GM18505 (cell line): ENCODE results near the gene ARHGAP31.
"Not testable (repeated sequence)": the region's sequence is repeated elsewhere in the genome, so short reads cannot be mapped to it uniquely, and the experiment has no call there.

Source experiments
- ATAC-seq: cut with Tn5 transposase; IDR thresholded peaks from one replicate; pipeline ENCODE4 v1.9.1; 2021; ENCODE audit not compliant: unreplicated experiment
- POLR2A ChIP-seq: IDR thresholded peaks from 4 replicates; pipeline ENCODE4 v1.6.1; 2011; ENCODE audit warnings: borderline replicate concordance; ENCODE audit not compliant: insufficient read depth, insufficient read length; ENCODE audit errors: extremely low read depth

The ARHGAP31 gene

DNA sequence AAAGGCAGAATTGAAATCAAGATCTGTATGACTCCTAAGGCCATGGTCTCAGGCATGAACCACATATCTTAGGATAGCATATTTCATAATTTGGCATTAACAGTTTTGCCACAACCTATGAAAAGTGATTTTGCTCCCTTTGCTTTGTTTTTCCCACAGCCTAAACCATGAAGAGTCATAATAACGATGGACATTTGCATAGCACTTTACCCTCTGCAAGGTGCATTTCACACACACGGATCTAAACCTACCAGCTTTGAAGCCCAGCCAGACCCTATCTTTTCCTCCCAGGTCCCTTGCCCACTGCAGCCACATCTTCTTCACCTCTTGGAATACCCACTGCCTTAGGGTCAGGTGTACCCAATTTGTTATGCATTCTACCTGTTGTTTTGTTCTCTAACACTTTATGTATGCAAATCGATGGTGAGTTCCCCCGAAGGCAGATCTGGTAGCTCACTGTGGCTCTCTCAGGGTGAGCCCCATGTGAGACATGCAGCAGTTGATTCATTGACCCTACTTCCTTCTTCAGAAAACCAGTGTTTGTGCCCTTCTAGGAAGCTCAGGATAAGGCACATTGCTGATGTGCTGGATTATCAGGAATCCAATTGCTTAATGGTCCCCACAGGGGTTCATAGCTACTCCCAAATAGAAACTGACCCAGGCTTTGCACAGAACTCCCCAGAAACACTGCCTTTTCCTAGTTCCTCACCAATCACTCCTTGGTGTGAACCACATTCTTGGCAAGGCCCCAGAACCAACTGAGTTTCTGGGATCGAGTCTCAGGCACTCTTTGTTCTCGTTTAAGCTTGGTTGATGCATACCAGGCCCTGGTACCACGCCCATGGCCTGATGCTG lies 8.7 kb downstream of the ARHGAP31 start:
- TF ChIP-seq POLR2A = no peak
- ATAC-seq = peak; percentile 60

GRCh38 chr3:119304201-119304713 lies 10.1 kb downstream of the ARHGAP31 start:
- no peak for ATAC-seq
- TF ChIP-seq POLR2A = no peak

GRCh38 chr3:119305286-119305685 lies 11.1 kb downstream of the ARHGAP31 start:
- ATAC-seq = no peak
- TF ChIP-seq POLR2A = no peak

- not testable (repeated sequence) for ATAC-seq
Measured at GRCh38 chr3:119306378-119306777, 12.2 kb downstream of the ARHGAP31 start.

DNA sequence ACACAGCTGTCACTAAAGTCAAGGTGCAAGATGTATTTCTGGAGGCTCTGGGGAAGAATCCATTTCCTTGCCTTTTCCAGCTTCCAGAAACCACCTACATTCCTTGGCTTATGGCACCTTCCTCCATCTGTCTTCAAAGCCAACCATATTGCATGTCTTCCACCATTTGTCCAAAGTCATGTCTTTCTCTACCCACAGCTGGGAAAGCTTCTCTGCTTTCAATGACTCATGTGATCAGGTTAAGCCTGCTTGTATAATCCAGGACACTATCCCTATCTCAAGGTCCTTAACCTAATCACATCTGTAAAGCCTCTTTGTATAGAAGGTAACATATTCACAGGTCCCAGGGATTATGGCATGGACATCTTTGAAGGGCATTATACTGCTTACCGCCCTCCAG lies 14.2 kb downstream of the ARHGAP31 start:
- TF ChIP-seq POLR2A = no peak
- no peak for ATAC-seq

DNA sequence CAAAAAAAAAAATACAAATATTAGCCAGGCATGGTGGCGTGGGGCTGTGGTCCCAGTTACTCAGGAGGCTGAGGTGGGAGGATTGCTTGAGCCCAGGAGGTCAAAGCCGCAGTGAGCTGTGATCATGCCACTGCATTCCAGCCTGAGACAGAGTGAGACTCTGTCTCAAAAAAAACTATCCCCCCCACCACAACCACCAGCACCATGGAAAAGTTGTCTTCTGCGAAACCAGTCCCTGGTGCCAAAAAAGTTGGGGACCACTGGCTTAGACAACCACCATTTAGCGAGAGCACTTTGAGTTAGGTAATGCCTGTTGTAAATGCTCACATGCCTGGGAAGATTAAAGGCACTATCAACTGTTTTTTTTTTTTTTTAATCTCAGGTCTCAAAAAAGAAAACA lies 15.4 kb downstream of the ARHGAP31 start:
- no peak for ATAC-seq
- TF ChIP-seq POLR2A = no peak

DNA sequence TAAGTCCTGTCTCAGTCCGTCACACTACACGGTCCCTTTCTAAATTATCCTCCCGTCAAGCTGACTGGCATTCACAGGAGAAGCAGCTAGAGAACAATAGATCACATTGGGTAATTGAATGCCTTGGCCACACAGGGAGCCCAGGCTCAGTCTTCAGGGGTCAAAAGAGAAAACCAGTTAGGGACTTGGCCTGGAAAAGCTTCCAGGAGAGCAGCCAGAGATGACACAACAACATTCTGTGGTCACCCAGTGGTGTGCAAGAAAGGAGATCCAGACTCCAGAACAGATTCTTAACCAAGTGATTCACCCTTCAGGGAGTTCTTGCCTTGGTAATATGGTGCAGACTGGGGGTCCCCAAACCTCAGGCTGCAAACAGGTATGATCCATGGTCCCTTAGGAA lies 15.9 kb downstream of the ARHGAP31 start:
- ATAC-seq = no peak
- TF ChIP-seq POLR2A = no peak

DNA sequence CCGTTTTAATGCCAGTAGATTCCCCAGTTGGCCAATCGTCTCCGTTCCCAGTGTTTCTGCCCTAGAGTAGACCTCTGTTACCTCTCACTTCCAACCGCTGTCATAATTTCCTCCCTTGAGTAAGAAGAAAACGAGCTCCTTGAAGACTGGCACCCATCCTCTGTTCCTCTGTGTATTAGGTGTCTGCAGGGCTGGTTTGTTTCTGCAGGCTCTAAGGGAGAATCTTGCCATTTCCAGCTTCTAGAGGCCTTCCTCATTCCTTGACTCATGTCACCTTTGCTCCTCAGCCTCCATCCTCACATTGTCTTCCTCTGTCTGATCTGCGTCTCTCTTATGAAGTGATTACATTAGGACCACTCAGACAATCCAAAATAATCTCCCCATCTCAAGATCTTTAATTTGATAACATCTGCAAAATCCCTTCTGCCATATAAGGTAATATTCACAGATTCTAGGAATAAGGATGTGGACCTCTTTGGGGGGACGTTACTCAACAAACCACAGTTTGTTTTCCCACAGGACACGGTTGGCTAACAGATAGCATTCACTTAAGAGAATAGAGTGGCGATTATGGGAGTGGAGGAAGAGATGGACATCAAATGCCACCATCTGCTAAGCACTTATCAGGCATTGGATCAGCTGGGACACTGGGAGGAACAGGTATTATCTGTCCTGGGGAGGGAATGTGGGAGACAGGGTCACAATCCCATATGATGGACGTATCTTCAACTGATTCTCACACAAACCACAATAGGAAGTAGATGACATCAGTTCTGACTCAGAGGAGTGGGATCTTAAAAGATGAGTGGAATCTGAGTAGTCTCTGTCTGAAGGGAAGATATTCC lies 17.1 kb downstream of the ARHGAP31 start:
- TF ChIP-seq POLR2A = no peak
- no peak for ATAC-seq

- no peak for TF ChIP-seq POLR2A
Measured at GRCh38 chr3:119313461-119313860, 19.3 kb downstream of the ARHGAP31 start.

DNA sequence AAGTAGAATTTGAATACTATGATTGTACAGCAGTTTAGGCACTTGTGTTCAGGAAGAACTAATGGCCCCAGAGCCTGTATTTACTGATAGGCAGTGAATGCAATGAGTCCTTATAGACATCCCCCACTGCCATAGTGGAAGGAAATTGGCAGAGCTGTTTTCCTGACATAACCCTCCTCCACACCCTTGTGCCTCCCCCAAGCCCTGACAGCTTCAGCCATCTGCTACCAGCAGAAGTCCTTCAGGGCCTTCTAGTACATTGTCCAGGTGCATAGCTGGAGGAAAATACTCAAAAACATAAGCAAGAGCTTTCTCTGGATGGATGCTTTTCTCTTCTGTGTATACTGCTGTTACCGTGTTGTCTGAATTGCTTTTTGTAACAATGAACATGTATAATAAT lies 20.6 kb downstream of the ARHGAP31 start:
- no peak for ATAC-seq
- TF ChIP-seq POLR2A = no peak

More at GRCh38 chr3:119313461-119313860, 19.3 kb downstream of the ARHGAP31 start:
- no peak for ATAC-seq

- no peak for TF ChIP-seq POLR2A
- no peak for ATAC-seq
Measured at GRCh38 chr3:119315600-119316312, 21.6 kb downstream of the ARHGAP31 start.

DNA sequence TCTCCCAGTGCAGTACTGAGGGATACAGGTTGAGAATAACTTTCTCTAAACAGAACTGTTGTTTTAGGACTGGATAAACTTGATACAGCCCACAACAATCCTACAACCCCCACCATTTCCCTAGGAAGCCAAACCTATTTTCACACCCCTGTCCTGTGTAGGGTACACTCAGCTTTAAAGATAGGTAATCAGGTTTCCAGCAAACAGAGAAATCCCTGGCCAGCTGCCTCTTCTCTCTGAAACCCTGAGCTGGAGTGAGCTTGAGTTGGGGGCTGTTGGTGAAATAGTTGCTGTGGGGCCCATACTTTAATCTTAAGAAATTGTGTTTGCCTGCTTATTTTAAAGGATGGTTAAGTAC lies 22.1 kb downstream of the ARHGAP31 start:
- no peak for ATAC-seq
- no peak for TF ChIP-seq POLR2A

DNA sequence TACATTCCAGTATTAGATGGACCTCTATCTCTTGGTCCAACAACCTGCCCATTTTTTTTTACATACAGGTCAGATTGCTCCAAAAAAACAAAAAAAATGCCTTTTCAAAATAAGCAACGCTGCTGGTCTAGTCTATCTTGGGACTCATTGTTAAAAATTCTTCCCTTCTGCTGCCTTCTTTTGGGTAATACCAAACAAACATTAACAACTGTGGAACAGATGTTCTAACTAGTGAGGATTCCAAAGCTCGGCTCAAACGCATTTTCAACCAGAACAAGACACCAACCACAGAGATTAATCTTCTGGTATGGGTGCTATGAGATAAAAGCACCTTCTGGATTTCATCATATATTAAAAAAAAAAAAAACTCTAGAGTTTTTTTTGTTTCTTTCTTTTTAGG lies 24.7 kb downstream of the ARHGAP31 start:
- no peak for TF ChIP-seq POLR2A
- no peak for ATAC-seq

DNA sequence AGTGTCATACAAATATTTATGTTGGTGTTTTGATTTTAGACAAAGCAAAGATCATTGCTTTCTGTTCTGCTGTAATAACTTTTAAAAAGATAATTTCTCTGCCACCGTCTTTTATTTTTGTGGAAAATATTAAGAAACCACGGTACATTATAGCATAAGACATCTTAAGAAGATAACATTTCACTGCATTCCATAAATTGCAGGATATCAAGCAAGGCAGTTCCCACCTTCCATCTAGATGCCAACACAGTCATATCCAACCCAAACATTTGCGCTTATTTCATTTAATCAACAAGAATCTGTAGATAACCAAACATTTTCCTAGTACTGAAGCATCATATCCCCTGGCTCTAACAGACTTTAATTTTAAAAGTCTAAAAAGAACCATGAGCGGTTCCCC lies 25.1 kb downstream of the ARHGAP31 start:
- TF ChIP-seq POLR2A = no peak
- ATAC-seq = no peak

GRCh38 chr3:119320785-119321184 lies 26.6 kb downstream of the ARHGAP31 start:
- ATAC-seq = not testable (repeated sequence)
